Lower leg skin (tissue), 3 donors: Measurements from ENCODE around the gene MYPN.

ENCODE experiments used
- POLR2A ChIP-seq, 2 donors: fragments of 450-650 bp; IDR thresholded peaks; one replicate each; pipeline ENCODE4 v1.6.1; 2016 to 2017; ENCODE audit warnings: antibody characterized with exemption in 2 of 2, mild to moderate bottlenecking in 1 of 2, moderate library complexity in 1 of 2
- TF ChIP-seq, protein P1 (sequence below), 3 donors: fragments of 450-650 bp; IDR thresholded peaks; one replicate each; pipeline ENCODE4 v1.5.1; 2016; ENCODE audit warnings: antibody characterized with exemption in 3 of 3, mild to moderate bottlenecking in 3 of 3, moderate library complexity in 2 of 3

DNA sequence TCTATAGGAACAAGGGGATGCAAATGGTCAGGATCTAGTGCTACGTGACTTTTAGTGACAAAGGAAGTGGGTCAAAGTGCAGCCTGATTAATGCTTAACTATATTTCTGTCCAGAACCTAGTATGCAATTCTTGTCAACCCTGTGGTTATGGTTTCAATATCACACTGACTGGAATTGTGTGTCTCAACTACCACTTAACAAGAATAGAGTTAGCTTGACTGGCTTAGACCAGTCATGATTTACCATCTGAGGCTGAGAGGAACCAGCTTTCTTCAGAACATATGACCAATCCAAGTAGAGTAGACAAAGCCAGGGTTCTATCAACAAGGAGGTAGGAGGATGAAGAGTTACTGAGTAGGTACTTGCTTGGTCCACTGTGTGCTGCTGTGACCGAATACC, 54.4 kb downstream of the MYPN start:
- TF ChIP-seq, protein P1, sequence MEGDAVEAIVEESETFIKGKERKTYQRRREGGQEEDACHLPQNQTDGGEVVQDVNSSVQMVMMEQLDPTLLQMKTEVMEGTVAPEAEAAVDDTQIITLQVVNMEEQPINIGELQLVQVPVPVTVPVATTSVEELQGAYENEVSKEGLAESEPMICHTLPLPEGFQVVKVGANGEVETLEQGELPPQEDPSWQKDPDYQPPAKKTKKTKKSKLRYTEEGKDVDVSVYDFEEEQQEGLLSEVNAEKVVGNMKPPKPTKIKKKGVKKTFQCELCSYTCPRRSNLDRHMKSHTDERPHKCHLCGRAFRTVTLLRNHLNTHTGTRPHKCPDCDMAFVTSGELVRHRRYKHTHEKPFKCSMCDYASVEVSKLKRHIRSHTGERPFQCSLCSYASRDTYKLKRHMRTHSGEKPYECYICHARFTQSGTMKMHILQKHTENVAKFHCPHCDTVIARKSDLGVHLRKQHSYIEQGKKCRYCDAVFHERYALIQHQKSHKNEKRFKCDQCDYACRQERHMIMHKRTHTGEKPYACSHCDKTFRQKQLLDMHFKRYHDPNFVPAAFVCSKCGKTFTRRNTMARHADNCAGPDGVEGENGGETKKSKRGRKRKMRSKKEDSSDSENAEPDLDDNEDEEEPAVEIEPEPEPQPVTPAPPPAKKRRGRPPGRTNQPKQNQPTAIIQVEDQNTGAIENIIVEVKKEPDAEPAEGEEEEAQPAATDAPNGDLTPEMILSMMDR (IDR thresholded peaks at IDR 0.05): no peak
- TF ChIP-seq POLR2A (IDR thresholded peaks at IDR 0.05): no peak
